8988T (cell line): ENCODE measurements around the gene LMAN2.

Experiments used
- DNase-seq: peaks from one replicate; pipeline ENCODE4 v3.0.0; 2011

LMAN2 gene

DNA sequence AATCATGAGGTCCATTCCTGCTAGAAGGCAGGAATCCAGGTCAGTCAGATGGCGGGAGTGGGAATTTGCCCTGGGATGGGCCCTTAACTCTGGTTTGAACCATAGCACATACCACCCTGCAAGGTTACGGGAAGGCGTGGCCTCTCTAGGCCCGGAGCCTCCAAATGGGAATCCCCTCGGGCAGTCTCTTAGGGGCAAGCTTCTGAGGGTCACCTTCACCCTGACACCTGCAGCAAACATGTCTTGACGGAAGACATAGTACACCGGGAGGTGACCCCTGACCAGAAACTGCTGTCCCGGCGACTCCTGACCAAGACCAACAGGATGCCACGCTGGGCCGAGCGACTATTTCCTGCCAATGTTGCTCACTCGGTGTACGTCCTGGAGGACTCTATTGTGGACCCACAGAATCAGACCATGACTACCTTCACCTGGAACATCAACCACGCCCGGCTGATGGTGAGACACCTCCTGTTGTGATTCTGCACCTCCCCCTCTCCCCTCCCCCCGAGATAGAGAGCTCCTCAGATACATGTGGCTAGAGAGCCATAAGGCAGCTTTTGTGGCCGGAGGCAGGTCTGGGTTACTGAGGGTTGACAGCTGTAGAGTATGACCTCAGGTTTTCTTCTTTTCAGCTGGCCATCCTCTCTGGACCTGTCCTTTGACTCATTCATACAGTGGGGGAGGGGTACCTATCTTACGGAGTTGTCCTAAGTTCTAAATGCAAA lies 46.9 kb downstream of the LMAN2 start:
- no peak for DNase-seq

DNA sequence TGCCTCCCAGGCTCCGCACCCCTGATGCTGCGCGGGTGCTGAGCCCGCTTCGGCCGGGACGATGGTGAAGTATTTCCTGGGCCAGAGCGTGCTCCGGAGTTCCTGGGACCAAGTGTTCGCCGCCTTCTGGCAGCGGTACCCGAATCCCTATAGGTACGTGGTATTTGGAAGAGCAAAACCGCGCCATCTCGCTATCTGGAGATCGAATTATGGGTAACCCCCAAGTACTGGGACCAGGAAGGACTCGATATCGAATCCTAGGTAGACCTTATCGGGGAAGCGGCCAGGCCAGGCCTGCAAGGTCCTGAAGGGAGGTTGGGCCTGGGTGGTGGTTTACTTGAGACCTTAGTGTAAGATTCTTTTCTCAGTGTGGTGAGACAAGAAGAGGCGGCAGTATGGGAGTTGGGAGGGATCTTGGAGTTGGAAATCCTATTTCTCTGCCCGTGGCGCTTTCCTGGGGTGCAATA lies 47.5 kb downstream of the LMAN2 start:
- no peak for DNase-seq

DNA sequence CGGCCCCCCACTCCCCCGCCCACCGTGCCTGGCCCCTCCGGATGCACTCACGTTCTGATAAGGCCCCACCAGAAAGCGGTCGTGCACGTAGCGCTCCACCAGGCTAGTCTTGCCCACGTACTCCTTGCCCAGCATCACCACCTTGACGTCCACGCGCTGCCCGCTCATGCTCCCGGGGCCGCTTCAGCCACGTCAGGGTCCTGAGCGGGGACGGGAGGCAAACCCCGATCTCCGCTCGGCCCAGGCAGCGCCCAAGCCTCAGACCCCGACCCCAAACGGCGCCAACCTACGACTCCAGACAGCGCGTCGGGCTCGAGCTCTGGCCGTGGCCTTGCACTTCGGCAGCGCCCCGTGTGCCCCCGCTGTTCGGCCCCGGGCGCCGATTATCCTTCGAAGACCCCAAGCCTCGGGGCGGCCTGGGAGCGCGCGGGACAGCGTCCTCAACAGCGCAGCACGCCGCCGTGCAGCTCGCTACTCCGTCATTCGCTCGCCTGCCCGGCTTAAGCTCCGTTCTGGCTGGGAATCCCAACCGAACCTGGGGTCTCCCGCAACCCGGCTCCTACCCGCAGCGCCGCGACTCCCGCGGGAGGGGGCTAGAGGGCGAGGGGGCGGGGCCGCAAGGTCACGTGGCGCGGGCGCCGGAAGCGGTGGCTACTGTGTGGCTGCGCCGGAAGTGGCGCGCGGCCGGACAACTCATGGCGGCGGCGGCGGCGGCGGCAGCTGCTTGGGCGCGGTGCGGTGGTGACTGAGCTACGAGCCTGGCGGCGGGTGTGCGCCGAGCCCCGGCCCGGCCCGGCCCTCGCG lies 48.1 kb downstream of the LMAN2 start, which contains the start of the genes PRELID1 and RAB24:
Gene PRELID1 (plus strand): TSS at position 679 of the 804 bp plus-strand sequence. CDS start 187 bp downstream, outside the sequence.
Gene RAB24 (minus strand): TSS at position 599 of the 804 bp plus-strand sequence. CDS start 431 bp downstream, at position 168.
- peak; percentile 96 for DNase-seq

DNA sequence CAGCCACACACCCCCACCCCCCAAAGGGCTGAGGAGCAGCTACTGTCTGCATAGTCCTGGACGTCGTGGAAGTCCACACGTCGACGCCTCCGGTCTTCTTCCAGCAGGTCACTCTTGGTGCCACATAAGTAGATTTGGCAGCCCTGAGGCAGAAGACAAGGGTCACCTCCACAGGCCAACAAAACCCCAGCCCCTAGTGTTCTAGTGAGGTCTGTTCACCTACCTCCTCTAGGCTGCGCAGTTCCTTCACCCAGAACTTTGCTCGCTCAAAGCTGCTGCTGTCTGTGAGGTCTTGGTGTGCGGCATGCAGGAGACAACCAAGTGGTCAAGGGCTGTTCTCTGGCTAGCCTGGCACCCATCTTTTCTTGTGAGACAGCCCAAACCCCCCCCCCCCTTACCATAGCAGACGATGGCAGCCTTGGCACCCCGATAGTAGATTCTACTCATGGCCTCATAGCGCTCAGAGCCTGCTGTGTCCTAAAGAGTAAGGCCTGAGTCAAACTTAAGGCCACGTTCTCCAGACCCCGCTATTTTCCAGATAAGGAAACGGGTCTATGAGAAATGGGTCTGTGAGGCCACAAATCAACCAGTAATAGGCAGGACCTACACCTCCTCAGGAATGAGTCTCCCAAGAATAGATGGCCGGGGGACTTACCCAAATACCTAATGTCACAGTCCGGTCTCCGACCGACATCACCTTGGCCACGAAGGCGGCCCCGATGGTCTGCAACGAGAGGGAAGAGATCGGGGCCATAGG lies 48.9 kb downstream of the LMAN2 start:
- DNase-seq: no peak

DNA sequence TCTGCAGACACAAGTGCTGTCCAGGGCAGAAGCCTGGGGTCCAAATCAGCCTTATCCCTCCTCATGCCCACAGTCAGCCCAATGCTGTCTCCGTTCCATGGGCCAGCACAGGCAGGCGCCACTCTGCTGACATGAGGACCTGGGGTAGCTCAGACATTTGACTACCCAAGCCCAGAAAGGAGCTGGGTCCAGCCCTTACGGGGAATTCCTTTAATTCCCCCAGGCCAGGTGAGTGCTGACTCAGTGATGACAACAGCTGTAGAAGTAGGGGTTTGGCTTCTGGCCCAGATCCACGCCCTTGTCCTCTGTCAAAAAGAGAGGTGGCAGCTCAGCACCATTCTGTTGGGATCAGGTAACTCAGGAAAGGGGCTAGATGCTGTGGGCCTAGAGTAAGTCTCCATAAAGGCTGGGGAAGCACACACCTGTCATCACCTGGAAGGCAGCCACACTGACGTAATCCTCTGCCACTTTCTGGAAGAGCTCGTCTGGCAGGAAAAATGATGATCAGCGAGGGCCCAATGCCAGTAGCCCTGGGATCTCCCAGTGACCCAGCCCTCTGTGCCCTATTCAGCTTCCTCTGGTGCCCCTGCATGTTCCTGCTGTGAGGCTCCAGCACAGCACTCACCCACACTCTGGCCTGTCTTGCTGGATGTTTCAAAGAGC lies 49.8 kb downstream of the LMAN2 start:
- no peak for DNase-seq

DNA sequence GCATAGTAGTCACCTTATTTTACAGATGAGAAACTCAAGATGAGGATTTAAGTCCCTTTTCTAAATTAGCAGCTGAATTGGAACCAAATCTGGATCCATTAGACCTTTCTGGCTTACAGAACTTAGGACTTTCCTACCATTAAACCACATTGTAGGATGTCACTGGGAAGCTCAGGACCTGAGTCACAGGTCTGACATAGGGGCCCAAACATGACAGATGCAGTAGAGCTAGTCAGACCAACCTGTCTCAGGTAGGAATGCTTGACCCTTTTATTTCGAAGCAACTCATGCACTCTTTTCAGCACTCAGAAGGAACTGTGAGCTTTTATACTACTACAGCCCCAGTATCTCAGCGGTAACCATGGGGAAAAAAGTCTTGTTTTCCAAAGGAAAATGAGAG lies 50.5 kb downstream of the LMAN2 start:
- no peak for DNase-seq

DNA sequence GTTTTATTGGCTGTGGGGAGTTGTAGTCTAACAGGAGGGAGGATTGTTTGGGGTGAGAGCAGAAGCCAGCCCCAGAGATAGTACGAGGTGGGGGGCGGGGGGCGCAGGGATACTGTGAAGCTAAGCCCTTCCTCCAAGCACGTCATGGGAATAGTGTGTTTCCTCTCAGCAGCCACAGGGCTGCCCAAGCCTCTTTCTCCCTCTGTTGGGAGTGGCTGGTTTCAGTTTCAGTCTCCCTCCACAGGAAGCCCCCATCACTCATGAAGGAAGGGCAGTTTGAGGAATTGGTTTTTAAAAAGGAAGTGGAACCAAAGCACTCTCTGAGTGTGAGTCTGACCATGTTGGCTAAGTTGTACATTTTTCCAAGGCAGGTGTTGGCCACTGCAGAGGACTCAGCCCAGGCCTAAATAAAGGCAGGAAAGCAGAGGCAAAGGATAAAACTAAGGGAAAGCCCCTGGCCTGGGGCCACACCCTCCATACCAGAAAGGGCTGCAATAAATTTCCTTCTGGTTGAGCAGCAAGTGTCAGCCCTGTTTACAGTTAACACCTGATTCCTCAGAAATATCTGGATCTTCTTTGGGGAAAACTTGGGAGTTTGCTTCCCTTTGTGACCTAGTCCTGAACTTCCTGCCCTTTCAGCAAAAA lies 51.1 kb downstream of the LMAN2 start:
- no peak for DNase-seq

DNA sequence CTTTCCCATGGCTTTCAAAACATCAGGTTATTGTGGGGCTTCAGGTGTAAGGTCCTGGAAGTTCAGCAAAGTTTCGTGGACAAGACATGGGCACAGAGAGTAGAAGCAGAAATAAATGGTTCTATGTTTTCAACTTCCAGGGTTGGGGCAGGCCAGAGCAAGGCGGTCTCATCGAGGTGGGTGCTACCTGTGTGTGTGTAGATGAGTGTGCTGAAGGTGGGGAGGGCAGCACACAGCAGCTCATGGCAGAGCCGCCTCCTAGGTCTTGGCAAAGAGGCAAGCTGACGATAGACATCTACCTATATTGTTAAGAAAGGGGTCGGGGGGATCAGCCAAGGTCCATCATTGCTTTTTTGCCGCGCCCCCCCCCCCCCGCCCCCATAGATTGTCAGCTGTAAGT lies 51.8 kb downstream of the LMAN2 start:
- DNase-seq: no peak

DNA sequence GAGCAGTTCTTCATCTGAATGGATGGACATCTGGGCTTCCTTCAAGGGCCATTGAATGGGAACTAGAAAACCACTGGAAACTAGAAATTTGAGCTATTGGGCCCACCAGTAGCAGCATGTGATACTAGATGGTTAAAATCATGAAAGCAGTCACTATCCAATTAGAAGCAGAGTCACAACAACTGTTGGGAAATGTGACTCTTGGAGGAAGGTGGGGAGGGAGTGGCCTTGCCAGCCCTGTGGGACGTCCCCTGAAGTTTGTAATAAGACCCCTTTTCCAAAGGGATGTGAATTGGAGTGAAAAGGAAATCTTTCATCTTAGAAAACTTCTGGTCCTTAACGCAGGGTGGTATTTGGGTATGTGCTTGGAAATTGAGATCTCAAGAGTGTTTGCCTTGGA lies 53.5 kb downstream of the LMAN2 start:
- DNase-seq: no peak

DNA sequence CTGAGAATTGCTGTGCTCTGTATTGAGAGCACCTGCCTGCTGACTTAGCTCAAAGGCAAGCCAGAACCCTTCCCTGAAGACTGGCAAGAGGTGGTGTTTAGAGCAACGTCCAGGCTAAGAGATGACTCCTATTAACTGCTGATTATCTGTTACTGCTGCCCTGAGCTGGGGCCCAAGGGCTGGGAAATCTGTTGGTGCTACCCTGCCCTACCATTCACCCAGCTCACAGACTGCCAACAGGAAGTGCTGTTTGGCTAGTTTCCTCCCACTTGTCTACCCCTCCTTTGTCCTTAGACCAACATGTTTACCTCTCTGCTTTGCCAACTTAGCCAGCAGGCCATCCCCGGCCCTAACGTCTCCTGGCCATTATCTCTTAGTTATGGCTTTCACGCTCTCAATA lies 54.9 kb downstream of the LMAN2 start:
- DNase-seq: no peak

DNA sequence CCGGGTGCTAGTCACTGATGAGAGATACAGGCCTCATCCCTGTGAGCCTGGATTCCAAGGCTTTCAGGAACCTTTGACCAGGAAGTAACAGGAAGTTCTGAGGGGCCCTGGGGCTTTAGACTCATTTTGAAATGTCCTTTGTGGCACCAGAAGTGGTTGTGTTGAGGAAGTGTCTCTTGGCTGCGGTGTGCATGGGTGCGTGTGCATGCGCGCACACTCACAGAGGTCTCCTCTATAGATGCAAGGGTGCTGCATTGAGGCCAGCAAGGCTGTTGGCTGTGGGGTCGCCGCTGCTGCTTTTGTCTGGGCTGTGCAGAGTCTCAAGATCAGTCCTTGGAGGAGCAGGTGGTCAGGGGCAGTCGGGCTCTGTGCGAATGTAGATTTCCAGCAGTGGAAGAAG lies 55.5 kb downstream of the LMAN2 start:
- no peak for DNase-seq

DNA sequence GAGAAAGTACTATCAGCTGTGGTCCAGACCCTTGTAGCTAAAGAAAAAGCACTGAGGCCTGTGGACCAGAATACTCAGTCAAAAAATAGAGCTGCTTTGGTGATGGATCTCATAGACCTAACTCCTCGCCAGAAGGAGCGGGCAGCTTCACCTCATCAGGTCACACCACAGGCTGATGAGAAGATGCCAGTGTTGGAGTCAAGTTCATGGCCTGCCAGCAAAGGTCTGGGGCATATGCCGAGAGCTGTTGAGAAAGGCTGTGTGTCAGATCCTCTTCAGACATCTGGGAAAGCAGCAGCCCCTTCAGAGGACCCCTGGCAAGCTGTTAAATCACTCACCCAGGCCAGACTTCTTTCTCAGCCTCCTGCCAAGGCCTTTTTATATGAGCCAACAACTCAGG lies 56.8 kb downstream of the LMAN2 start:
- no peak for DNase-seq

DNA sequence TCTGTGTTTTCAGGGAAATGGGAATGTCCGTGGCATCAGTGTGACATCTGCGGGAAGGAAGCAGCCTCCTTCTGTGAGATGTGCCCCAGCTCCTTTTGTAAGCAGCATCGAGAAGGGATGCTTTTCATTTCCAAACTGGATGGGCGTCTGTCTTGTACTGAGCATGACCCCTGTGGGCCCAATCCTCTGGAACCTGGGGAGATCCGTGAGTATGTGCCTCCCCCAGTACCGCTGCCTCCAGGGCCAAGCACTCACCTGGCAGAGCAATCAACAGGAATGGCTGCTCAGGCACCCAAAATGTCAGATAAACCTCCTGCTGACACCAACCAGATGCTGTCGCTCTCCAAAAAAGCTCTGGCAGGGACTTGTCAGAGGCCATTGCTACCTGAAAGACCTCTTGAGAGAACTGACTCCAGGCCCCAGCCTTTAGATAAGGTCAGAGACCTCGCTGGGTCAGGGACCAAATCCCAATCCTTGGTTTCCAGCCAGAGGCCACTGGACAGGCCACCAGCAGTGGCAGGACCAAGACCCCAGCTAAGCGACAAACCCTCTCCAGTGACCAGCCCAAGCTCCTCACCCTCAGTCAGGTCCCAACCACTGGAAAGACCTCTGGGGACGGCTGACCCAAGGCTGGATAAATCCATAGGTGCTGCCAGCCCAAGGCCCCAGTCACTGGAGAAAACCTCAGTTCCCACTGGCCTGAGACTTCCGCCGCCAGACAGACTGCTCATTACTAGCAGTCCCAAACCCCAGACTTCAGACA lies 57.5 kb downstream of the LMAN2 start:
- DNase-seq: no peak

DNA sequence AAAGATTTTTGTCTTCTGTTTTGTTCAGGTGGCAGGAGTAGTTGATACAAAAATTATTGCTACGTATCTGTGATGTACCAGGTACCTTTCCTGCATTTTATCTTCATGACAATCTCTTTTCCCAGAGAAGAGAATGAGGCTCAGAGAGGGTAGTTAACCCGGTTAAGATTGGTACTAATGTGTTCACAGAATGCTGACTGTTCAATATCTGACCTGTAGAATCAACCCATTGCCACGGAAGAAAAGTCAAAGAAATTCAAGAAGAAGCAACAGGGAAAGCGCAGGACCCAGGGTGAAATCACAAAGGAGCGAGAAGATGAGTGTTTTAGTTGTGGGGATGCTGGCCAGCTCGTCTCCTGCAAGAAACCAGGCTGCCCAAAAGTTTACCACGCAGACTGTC lies 59.7 kb downstream of the LMAN2 start:
- DNase-seq: no peak

DNA sequence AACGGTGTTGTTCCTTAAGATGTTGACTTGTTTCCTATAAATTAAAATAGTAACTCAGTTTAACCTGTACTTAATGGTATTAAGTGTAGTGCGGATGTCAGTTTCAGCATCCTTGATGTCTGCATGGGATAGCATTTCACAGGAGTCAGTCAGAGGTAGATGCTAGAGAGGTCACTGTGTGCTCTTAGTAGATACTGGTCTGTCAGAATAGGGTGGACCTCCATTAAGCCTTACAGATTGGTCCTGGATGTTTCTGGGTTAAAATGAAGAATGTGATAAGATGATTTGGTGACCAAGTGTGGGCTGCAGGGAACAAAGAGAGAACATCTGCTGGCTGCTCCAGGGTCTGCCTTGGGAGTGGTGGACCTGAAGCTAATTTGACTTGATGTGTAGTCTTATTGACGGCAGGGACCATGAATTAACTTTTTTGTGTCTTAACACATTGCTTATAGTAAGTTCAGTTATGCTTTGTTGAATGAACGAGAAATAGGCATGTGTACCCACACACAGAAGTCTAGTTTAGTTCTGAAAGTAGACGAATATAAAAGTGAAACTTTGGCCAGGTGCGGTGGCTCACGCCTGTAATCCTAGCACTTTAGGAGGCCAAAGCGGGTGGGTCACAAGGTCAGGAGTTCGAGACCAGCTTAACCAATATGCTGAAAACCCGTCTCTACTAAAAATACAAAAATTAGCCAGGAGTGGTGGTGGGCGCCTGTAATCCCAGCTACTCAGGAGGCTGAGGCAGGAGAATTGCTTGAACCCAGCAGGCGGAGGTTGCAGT lies 60.5 kb downstream of the LMAN2 start:
- no peak for DNase-seq

DNA sequence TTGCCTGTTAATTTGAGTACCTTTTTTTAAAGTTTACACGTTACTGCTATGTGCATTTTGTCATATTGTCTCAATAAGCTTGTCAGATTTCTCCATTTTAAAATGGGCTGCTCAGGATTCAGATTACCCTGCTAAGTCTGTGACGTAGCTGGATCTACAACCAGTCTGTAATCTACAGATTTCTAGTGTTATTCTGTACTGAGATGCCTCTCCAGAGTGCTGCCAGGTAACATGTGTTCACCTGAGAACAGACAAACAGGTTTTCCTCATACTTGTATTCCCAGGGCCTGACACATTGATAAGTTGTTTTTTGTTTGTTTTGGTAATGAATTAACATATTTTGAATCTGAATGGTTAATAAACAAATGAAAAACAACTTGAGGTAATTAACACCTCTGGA lies 63.3 kb downstream of the LMAN2 start:
- no peak for DNase-seq
